Subcutaneous abdominal adipose tissue (tissue), 5 donors: ENCODE data around the gene PCIF1.

ENCODE experiments used
- H3K27ac ChIP-seq: one replicate; pipeline ENCODE4 v1.7.0; 2013; ENCODE audit warnings: low read depth, mild to moderate bottlenecking, inconsistent platforms, low read length, moderate library complexity
- H3K27me3 ChIP-seq, 5 donors: one replicate each; pipeline ENCODE4 v1.7.0; 2013; ENCODE audit warnings: low read length in 5 of 5, inconsistent platforms in 1 of 5; ENCODE audit not compliant: control insufficient read depth in 5 of 5, insufficient read depth in 4 of 5
- H3K36me3 ChIP-seq, 5 donors: one replicate each; pipeline ENCODE4 v1.7.0; 2013; ENCODE audit warnings: low read length in 5 of 5; ENCODE audit not compliant: control insufficient read depth in 5 of 5, insufficient read depth in 5 of 5
- H3K4me1 ChIP-seq, 5 donors: one replicate each; pipeline ENCODE4 v1.7.0; 2013; ENCODE audit warnings: low read length in 5 of 5, mild to moderate bottlenecking in 3 of 5, moderate library complexity in 1 of 5; ENCODE audit not compliant: control insufficient read depth in 5 of 5, insufficient read depth in 5 of 5
- H3K4me3 ChIP-seq, 5 donors: one replicate each; pipeline ENCODE4 v1.7.0; 2013; ENCODE audit warnings: low read length in 5 of 5, low read depth in 1 of 5
- H3K9ac ChIP-seq, 5 donors: one replicate each; pipeline ENCODE4 v1.7.0; 2013; ENCODE audit warnings: low read length in 5 of 5, mild to moderate bottlenecking in 4 of 5, moderate library complexity in 3 of 5
- H3K9me3 ChIP-seq, 5 donors: one replicate each; pipeline ENCODE4 v1.7.0; 2013; ENCODE audit warnings: low read length in 5 of 5; ENCODE audit not compliant: control insufficient read depth in 5 of 5
- donor health status: healthy.
- donor health status: healthy.
- donor health status: healthy.
- donor health status: healthy.
- donor health status: healthy.

PCIF1 gene

GRCh38 chr20:45904583-45905504 is 29.6 kb upstream of the PCIF1 start:
- Histone ChIP-seq H3K9ac (peak overlapping the region in 1 of 5 donors; percentile 22), H3K4me1 (peaks cover 0 to 8% (median 7%) of the 10 kb centered on the region in 5 donors), H3K9me3 (no peaks in the 10 kb centered on the region), H3K36me3 (peaks cover 4 to 71% (median 43%) of the 10 kb centered on the region in 5 donors), H3K4me3 (no peak overlapping the region), H3K27ac (no peak overlapping the region), H3K27me3 (no peaks in the 10 kb centered on the region)

- Histone ChIP-seq H3K27ac (no peak overlapping the region), H3K9ac (no peak overlapping the region), H3K9me3 (no peaks in the 10 kb centered on the region), H3K4me1 (peaks cover 0 to 16% (median 14%) of the 10 kb centered on the region in 5 donors), H3K36me3 (peaks cover 4 to 64% (median 41%) of the 10 kb centered on the region in 5 donors), H3K4me3 (no peak overlapping the region), H3K27me3 (no peaks in the 10 kb centered on the region)
Measured at GRCh38 chr20:45905505-45906079, 28.9 kb upstream of the PCIF1 start.

- Histone ChIP-seq H3K4me1 (peaks cover 0 to 31% (median 31%) of the 10 kb centered on the region in 5 donors), H3K36me3 (peaks cover 0 to 48% (median 31%) of the 10 kb centered on the region in 5 donors), H3K4me3 (no peak overlapping the region), H3K9ac (no peak overlapping the region), H3K27me3 (no peaks in the 10 kb centered on the region), H3K9me3 (no peaks in the 10 kb centered on the region), H3K27ac (no peak overlapping the region)
Measured at GRCh38 chr20:45907219-45907948, 27.1 kb upstream of the PCIF1 start.

GRCh38 chr20:45908084-45908483 is 26.4 kb upstream of the PCIF1 start:
- H3K4me3 ChIP-seq = no peak overlapping the region
- peaks cover 0 to 43% (median 26%) of the 10 kb centered on the region in 5 donors for H3K36me3 ChIP-seq
- H3K9ac ChIP-seq = no peak overlapping the region

GRCh38 chr20:45909336-45909808 is 25.1 kb upstream of the PCIF1 start:
- Histone ChIP-seq H3K4me1 (peaks cover 0 to 38% (median 33%) of the 10 kb centered on the region in 5 donors), H3K27me3 (no peaks in the 10 kb centered on the region), H3K27ac (peak overlapping the region; percentile 5), H3K9me3 (no peaks in the 10 kb centered on the region), H3K4me3 (peak overlapping the region in 1 of 5 donors; percentile 19), H3K36me3 (peaks cover 0 to 35% (median 23%) of the 10 kb centered on the region in 5 donors), H3K9ac (no peak overlapping the region)

More at GRCh38 chr20:45908084-45908483, 26.4 kb upstream of the PCIF1 start:
- H3K4me1 ChIP-seq = peaks cover 0 to 34% (median 33%) of the 10 kb centered on the region in 5 donors
- H3K27ac ChIP-seq = no peak overlapping the region
- H3K9me3 ChIP-seq = no peaks in the 10 kb centered on the region
- H3K27me3 ChIP-seq = no peaks in the 10 kb centered on the region

- Histone ChIP-seq H3K9me3 (no peaks in the 10 kb centered on the region), H3K36me3 (peaks cover 0 to 28% (median 17%) of the 10 kb centered on the region in 5 donors), H3K27me3 (no peaks in the 10 kb centered on the region), H3K9ac (peak overlapping the region in 1 of 5 donors; percentile 13), H3K27ac (peak overlapping the region; percentile 5), H3K4me3 (peak overlapping the region; percentile 19 to 85 (median 51)), H3K4me1 (peaks cover 0 to 42% (median 33%) of the 10 kb centered on the region in 5 donors)
Measured at GRCh38 chr20:45909817-45910669, 24.4 kb upstream of the PCIF1 start.

GRCh38 chr20:45910670-45911485 is 23.6 kb upstream of the PCIF1 start:
- Histone ChIP-seq H3K4me3 (peak overlapping the region; percentile 72 to 85 (median 75)), H3K9me3 (no peaks in the 10 kb centered on the region), H3K4me1 (peaks cover 0 to 42% (median 36%) of the 10 kb centered on the region in 5 donors), H3K36me3 (peaks cover 0 to 20% (median 12%) of the 10 kb centered on the region in 5 donors), H3K27ac (peak overlapping the region; percentile 72), H3K27me3 (no peaks in the 10 kb centered on the region), H3K9ac (peak overlapping the region in 4 of 5 donors; percentile 56 to 74 (median 63))

- peak within 1 kb of the TSS; percentile 72 for H3K27ac ChIP-seq
- peak within 1 kb of the TSS in 4 of 5 donors; percentile 56 to 74 (median 63) for H3K9ac ChIP-seq
- peaks cover 0 to 16% (median 7%) of the 10 kb centered on the region in 5 donors for H3K36me3 ChIP-seq
- H3K4me1 ChIP-seq = peaks cover 0 to 42% (median 36%) of the 10 kb centered on the region in 5 donors
- no peaks in the 10 kb centered on the region for H3K27me3 ChIP-seq
- peak within 1 kb of the TSS; percentile 72 to 85 (median 75) for H3K4me3 ChIP-seq
- no peaks in the 10 kb centered on the region for H3K9me3 ChIP-seq
Measured at GRCh38 chr20:45911486-45912343, 22.8 kb upstream of the PCIF1 start, which contains the start of gene PLTP. PLTP (minus strand) TSS chr20:45912155; CDS start chr20:45911452, 703 bp downstream.
